Peyer's patch (tissue), 4 donors: ENCODE measurements around the gene FBXL19.

Experiments used
- POLR2A ChIP-seq, 2 donors: fragments of 450-650 bp; IDR thresholded peaks; one replicate each; pipeline ENCODE4 v1.5.1; 2017; ENCODE audit warnings: antibody characterized with exemption in 2 of 2, mild to moderate bottlenecking in 2 of 2, moderate library complexity in 2 of 2
- TF ChIP-seq, protein P1 (sequence below), 6 experiments: fragments of 450-650 bp in 4 of 6; fragments of 200-600 bp in 2 of 6; sonication (generic) in 1 of 6; IDR thresholded peaks; one replicate each; pipeline ENCODE4 v1.5.1; 2017 to 2019; ENCODE audit warnings: antibody characterized with exemption in 6 of 6, mild to moderate bottlenecking in 3 of 6, moderate library complexity in 1 of 6

GRCh38 chr16:30921748-30922419 lies 1.5 kb upstream of the FBXL19 start:
- TF ChIP-seq, protein P1, sequence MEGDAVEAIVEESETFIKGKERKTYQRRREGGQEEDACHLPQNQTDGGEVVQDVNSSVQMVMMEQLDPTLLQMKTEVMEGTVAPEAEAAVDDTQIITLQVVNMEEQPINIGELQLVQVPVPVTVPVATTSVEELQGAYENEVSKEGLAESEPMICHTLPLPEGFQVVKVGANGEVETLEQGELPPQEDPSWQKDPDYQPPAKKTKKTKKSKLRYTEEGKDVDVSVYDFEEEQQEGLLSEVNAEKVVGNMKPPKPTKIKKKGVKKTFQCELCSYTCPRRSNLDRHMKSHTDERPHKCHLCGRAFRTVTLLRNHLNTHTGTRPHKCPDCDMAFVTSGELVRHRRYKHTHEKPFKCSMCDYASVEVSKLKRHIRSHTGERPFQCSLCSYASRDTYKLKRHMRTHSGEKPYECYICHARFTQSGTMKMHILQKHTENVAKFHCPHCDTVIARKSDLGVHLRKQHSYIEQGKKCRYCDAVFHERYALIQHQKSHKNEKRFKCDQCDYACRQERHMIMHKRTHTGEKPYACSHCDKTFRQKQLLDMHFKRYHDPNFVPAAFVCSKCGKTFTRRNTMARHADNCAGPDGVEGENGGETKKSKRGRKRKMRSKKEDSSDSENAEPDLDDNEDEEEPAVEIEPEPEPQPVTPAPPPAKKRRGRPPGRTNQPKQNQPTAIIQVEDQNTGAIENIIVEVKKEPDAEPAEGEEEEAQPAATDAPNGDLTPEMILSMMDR (IDR thresholded peaks at IDR 0.05): peak; percentile 92 to 96 (median 94)
- TF ChIP-seq POLR2A (IDR thresholded peaks at IDR 0.05): peak; percentile 14 to 19
